ENCODE results near the gene CEP57.
A peak's percentile ranks its signal among the peaks of the same experiment; 100 is the strongest.
"Not testable (repeated sequence)": the region's sequence is repeated elsewhere in the genome, so short reads cannot be mapped to it uniquely, and the experiment has no call there.

Gene CEP57

DNA sequence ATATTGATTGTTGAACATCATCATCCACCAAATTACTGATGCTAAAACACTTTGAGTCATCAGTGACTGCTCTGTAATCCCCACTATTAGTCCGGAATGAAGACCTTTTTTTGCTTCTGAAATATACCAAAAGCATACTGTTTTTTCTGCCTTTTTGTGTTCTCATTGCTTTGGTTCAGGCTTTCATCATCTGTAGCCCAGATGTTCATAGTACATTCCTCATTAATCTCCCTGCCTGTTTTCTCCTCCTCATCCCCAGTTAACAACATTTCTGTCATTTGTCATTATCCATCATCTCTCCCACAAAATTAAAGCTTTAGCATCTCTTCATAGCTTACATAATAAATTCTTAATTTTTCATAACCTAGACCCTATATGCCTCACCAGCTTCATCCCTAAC lies 9.2 kb downstream of the CEP57 start:
- DNase-seq: no peak

DNA sequence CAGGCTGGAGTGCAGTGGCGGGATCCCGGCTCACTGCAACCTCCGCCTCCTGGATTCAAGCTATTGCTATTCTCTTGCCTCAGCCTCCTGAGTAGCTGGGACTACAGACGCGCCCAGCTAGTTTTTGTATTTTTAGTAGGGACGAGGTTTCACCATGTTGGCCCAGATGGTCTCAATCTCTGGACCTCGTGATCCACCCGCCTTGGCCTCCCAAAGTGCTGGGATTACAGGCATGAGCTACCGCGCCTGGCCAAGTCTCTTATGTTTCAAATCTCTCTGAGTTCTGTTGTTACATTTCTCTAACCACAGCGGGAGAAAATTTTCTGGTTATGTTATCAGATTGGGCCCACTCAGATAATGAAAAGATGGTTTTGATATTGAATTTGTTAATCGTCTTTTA lies 10.1 kb downstream of the CEP57 start:
- no peak for DNase-seq

DNA sequence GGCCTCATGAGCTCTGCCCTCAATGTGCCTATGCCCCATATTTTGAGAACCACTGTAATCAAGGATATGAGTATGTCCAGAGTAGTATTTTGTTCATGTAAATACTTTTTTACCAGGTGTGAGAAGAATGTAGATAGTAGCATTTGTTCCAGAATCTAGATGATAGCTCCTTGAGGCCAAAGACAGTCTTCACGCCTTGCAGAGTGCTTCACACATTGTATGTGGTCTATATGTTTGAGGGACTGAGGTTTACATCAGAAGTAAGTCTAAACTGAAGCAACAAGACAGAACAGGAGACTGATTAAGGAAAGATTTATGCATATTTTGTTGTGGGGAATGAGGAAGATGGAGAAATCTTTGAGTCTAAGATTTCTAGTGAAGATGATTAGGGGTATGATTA lies 12.5 kb downstream of the CEP57 start:
- DNase-seq: no peak

DNA sequence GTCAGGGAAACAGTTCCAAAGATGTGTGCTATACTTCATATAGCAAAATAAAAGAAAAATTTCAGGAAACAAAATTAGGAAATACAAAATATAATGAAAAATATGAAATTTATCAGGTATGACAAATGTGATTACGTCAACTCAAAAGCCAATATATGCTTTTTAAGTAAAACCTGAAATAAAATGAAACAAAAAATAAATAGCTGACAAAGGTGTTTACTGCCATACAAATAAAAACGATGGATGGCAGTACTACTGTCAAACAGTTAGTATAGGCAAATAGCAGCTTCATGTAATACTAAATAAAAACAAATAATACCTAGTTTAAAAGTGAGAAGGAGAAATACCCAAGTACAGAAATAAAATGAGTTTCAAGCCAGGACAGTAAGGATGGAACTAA lies 13.7 kb downstream of the CEP57 start:
- DNase-seq: no peak

DNA sequence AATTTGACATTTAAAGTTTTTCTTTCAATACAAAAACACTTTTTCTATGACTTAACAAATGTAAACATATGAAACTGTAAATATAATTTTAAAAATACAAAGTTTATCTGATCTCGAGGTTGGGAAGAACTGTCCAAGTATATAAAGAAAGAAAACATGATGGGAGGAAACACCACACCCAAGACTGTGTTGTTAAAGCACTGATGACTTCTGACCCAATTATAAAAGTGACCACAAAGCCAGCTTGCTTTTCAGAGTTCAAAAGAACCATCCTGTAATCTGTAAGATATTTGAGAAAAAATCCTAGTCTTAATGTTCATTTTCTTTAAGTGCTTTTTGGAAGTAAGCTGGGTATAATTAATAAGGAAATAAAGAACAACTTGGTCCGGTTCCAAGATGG lies 15.6 kb downstream of the CEP57 start:
- no peak for DNase-seq

DNA sequence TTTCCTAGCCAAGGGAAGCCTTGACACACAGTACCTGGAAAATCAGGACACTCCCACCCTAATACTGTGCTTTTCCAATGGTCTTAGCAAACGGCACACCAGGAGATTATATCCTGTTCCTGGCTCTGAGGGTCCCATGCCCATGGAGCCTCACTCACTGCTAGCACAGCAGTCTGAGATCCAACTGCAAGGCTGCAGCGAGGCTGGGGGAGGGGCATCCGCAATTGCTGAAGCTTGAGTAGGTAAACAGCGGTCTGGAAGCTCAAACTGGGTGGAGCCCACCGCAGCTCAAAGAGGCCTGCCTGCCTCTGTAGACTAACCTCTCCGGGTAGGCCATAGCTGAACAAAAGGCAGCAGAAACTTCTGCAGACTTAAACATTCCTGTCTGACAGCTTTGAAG lies 16.2 kb downstream of the CEP57 start:
- DNase-seq: not testable (repeated sequence)

DNA sequence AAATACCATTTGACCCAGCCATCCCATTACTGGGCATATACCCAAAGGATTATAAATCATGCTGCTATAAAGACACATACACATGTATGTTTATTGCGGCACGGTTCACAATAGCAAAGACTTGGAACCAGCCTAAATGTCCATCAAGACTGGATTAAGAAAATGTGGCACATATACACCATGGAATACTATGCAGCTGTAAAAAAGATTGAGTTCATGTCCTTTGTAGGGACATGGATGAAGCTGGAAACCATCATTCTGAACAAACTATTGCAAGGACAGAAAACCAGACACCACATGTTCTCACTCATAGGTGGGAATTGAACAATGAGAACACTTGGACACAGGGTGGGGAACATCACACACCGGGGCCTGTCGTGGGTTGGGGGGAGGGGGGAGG lies 20.8 kb downstream of the CEP57 start:
- DNase-seq: not testable (repeated sequence)

DNA sequence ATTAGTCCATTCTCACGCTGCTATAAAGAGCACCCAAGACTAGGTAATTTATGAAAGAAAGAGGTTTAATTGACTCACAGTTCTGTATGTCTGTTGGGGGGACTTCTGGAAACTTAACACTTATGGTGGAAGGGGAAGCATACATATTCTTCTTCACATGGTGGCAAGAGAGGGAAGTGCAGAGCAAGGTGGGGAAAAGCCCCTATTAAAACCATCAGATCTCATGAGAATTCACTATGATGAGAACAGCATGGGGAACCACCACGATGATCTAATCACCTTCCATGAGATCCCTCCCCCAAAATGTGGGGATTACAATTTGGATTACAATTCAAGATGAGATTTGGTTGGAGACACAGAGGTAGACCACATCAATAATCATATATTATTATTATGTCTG lies 25.7 kb downstream of the CEP57 start:
- DNase-seq: no peak

DNA sequence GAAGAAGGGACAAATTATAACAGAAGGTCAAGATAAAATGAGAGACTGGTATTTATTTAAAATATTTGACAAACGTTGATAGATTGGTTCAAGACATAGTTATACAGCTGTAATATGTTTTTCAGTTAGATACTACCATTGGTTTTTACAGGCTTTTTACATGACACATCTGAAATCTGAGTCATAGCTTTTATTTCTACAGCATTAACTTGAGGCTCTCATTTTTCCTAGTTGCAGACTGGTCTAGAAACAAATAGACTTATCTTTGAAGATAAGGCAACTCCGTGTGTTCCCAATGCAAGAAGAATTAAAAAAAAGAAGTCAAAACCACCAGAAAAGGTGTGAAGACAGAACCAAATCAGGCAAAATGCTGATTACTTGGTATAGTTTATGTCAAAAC lies 31.3 kb downstream of the CEP57 start:
- no peak for DNase-seq

DNA sequence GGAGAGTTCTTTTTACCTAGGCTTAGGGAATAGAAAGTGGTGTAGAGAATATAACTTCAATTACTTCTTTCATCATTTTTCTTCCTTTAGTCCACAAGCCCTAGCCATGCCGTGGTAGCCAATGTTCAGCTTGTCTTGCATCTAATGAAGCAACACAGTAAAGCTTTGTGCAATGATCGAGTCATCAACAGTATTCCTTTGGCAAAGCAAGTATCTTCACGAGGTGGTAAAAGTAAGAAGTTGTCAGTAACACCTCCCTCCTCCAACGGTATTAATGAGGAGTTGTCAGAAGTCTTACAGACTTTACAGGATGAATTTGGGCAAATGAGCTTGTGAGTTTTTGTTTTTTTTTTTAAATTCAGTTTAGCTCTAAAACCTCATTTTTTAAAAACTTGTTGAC lies 37.4 kb downstream of the CEP57 start:
- no peak for DNase-seq

DNA sequence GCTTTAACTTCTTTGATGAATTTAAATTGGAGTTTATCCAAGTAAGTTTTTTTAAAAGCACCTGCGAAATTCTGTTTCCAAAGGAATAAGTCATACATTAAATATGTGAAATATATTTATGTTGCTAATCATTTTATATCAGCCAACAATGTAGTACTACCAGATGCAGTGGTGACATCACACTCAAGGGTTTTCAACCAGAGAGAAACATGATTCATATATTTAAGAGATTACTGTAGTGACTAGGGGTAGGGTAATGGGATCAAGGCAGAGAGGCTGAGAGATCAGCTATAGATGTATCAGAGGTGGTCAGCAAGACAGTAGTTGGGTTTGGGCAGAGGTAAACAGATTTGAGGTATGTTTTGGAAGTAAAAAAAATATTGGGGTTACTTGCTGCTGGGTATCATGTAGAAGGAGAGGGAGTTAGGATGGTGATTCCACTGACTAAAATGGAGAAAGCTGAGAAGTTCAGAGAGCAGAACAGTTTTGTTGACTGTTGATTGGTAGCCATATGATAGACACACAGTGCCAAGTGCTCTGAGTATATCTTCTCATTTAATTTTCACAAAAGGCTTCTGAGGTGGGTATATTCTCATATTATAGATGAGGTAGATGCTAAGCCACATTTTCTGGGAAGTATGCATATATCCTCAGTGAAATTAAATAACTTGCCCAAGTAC lies 39.4 kb downstream of the CEP57 start:
- DNase-seq: no peak

DNA sequence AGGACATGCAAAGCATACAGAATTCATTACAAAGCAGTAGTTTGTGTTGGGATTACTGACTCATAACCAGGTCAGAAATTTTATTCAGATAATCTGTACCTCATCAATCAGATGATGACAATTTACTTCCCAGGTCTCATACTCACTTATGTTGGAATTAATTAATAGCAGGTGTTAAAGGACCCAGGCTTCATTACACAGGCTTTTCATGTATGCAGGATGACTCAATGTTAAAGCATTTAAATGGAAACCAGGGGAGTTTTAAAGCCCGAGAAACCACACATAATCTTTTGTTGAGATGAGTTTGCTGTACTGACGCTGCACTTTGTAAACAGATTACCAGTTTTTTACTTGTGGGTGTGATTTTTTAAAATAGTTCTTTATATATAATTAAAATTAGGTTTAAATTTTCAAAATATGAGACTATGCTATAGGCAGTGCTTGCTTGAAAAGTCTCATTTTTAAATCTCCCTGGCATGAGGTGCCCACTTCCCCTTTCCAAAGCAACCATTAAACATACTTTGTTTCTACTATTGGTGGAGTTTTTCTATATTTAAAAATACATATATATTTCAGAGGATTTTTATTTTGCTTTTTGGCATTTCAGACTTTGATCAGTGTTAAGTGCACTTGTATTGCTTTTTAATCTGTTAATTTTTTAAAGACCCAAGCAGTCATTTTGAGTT lies 41.0 kb downstream of the CEP57 start:
- DNase-seq: no peak

DNA sequence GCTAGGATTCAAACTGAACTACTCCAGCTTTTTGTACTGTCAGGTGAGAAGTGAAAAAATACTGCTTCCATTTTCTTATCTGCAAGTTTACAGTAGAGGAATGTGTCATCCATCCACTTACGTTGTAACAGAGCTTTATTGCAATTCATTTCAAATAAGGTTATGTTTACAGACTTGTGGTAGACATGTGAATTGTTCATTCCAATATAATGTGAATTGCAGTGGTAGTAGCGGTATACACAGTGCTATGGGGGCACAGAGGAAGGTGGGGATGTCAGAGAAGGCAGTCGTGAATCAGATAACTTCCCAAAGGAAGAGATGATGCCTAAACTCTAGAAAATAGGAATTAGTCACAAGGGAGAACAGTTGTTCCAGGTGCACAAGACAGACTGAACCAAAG lies 42.5 kb downstream of the CEP57 start:
- no peak for DNase-seq

DNA sequence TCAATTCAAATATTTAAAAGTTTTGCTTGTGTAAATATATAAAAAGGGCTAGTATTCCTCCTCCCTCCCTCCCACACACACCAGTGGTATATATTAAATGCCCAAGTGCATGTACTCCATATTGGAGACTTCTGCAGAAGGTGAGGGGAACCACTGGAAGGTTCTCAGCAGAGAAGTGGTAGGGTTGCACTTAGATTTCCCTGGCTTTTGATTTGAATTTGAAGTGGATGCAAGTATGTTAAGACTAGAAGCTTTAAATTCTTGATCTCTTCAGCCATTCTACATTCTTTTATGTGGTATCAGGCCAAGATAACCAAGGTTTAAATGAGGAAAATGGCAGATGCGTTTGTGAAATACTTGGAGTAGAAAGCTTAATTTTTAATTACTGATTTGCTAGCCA lies 43.1 kb downstream of the CEP57 start:
- DNase-seq: no peak

DNA sequence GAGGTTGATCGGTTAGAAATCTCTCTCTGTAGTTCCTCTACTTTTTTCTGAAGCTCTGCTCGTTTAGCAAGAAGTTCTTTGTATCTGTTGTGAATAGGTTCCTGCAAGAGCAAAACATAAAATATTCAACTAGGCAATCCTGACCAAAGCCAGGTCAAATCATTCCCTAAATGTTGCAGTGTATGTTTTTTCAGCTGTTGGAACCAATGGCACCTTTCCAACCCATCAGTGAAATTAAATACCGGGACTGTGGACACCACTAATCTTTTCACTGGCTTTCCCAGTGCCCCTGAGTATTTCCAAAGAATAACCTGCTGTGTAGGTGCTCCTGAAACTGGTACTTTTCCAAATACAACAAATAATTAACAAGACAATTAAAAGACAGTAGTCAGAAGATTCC lies 45.1 kb downstream of the CEP57 start:
- no peak for DNase-seq

DNA sequence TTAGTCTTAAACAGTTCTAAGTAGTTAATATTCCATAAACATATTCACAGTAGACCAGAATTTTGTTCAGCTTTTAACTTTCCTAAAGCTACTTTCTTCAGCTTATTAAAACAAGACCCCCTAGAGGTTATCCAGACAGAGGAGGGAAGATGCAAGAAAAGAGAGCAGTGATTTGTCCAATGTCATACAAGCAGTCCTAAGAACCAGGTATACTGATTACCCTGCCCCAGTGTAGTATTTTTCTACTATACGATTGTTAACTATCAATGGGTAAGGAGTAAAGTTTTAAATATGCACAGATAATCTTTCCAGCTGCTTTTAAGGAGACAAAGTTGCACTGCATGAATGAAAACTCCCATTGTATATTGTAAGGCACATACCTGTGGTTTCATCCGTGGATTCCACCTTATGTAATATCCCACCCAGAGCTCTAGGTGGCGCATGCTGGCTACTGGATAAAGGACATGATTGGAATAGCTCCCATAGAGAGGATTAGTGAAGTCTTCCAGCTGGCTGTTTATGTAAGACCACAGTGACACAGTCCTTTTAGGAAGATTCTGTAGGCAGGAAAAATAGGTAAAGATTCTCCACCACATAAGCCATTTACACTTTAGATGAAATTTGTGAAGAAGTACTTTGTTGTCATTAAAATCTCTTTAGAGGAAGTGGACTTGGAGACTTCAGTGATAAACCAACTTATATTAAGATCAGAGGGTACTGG lies 45.6 kb downstream of the CEP57 start:
- peak; percentile 78 for DNase-seq

DNA sequence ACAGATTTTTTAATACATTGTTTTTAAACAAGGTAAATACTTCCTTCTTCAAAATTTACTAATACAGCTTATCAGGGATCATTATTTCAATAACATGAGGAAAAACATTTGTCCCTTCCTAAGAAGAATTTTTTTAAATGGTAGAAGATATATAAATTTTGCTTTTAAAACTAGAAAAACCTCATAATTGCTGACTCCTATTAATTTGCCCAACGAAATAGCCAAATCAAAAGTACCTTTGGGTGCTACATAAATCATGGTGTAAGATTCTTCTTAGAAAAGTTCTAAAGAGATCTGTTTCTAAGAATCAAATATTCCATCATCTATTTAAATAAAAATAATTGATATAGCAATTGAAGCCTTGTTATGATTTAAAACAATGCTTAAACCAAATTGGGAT lies 54.9 kb downstream of the CEP57 start:
- no peak for DNase-seq

DNA sequence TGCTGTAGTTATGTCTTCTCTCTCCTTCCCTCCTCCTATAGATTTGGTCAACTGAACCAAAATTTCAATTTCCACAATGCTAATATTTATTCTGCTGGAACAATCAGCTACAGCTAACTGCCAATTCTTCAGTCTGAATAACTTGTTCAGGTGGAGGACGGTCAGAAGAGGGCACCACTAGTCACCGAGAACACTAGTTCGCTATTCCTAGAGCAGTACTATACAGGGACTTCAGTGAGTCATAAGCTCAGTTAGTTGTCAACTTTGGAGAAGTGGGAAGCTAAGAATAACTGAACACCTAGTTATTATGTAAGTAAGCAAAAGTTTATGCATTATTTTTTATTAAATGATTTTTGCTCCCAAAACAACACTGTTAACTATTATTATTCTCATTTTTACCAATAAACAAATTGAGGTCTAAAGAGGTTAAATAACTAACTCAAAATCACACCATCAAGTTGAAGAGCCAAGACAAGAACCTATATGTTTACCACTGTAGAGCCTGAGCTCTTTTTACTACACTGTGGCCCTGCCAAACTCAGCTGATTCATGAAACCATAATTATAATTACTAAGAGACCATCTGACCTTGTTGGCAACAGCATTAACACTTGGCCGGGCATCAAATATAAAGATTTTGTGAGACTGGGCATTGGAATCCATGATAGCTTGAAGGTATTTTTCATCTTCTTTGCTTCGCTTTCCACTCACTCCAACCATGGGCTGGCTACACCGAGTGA lies 59.0 kb downstream of the CEP57 start:
- DNase-seq: peak; percentile 80

DNA sequence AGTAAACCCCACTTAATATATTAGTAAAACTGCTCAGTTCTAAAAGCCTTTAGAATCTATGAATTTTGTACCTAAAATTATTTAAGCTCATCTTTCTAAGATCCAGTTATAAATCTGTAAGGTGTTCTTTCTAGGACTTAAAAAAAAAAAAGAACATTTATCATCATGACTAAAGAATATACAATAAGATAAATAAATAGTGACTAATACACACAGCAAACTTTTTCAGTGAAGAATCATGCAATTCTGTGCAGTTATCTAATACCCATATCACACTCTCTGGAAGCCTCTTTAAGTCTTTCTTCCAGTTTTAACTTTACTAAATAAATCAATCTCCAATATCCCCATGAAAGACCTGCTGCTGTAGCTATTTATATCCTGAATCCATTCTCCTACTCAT lies 59.8 kb downstream of the CEP57 start:
- no peak for DNase-seq

DNA sequence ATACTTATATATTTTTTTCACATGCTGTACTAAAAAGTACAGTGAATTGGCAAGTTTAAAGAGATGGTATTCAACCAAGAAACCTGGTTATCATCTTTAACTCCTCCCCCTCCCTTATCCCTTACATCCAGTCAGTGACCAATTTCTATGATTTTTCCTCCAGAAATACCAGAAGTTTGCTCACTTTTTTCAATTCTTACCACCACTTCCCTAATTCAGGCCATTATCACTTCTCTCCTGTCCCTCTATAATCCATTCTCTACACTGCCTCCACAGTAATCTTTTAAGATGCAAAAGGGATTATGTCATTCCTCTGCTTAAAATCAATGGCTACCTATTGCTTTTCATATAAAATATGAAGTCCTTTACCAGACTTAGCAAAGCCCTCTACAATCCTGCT lies 62.8 kb downstream of the CEP57 start:
- DNase-seq: no peak

DNA sequence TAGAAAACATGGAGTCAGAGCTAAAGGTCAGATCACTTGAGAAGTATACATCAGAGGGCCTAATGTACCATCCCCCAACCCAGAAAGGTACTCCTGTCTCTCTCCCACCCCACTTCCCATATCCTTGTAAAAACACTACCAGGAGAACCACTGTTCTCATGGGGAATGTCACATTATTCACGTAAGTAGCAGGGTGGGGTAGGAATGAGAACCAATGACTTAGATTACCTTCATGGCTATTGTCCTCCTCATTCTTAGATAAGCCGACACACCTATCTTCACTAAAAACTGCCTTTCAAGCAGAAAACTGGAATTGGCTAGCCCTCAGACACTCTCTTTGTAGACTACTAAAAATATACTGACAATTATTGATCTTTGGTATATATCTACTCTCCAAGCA lies 63.6 kb downstream of the CEP57 start:
- no peak for DNase-seq

DNA sequence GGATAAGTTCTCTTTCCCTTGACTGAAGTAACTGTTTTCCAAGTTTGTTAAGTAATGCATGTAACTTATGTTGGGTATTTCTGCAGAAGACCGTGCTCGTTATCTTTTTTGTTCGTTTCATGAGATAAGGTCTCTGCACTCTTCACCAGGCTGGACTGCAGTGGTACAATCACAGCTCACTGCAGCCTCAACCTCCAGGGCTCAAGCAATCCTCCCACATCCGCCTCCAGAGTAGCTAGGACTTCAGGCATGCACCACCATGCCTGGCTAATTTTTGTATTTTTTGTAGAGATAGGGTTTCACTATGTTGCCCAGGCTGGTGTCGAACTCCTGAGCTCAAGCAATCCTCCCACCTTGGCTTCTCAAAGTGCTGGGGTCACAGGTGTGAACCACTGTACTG lies 64.1 kb downstream of the CEP57 start:
- DNase-seq: not testable (repeated sequence)

DNA sequence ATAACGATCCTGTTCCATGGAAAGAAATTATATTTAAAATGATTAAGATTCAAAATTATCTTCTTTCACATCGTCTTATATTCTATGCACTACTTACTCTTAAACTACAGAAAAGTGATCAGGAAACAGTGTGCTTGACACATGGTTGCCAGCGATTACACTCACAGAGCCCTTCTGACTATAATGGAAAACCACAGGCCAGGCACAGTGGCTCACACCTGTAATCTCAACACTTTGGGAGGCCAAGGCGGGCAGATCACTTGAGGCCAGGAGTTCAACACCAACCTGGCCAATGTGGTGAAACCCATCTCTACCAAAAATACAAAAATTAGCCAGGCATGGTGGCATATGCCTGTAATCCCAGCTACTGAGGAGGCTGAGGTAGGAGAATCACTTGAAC lies 69.7 kb downstream of the CEP57 start:
- not testable (repeated sequence) for DNase-seq
